Activated T-cell treated with anti-CD3 and anti-CD28 coated beads for 4 hours (primary cell): ENCODE measurements around the gene IGF1R.

Source experiments
- DNase-seq: peaks from one replicate; pipeline ENCODE4 v3.0.0-alpha.2; 2020

Gene IGF1R

DNA sequence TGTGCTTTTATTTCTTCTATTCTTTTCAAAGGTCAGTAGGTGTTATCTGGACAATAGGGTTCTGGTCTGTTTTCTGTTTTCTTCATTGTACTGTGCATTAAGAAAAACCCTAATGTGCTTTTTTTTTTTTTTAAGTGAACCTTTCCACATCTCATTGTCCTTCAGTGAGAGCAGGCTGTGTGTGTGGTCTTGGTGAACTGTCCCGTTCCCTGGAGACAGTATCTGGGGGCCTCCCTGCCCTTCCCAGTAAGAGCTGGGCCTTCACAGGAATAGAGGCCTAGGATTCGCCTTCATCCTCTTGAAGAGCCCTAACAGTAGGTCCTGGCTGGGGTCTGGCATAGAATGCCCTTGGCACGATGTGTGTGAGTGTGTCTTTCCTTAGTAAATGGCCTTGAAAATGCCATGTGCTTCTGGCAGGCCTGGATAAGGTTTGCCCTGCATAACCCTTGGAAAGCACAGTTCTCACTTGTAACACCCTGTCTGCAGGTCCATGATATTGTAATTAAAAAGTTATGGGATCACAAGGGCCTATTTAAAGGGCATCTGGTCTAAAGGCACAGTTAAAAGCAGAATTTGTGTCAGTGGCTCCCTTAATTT lies 81.2 kb downstream of the IGF1R start:
- no peak for DNase-seq

- no peak for DNase-seq
Observed at GRCh38 chr15:98730860-98731711, 82.7 kb downstream of the IGF1R start.

GRCh38 chr15:98731712-98732450 lies 83.5 kb downstream of the IGF1R start:
- no peak for DNase-seq

GRCh38 chr15:98733098-98733497 lies 84.8 kb downstream of the IGF1R start:
- no peak for DNase-seq

DNA sequence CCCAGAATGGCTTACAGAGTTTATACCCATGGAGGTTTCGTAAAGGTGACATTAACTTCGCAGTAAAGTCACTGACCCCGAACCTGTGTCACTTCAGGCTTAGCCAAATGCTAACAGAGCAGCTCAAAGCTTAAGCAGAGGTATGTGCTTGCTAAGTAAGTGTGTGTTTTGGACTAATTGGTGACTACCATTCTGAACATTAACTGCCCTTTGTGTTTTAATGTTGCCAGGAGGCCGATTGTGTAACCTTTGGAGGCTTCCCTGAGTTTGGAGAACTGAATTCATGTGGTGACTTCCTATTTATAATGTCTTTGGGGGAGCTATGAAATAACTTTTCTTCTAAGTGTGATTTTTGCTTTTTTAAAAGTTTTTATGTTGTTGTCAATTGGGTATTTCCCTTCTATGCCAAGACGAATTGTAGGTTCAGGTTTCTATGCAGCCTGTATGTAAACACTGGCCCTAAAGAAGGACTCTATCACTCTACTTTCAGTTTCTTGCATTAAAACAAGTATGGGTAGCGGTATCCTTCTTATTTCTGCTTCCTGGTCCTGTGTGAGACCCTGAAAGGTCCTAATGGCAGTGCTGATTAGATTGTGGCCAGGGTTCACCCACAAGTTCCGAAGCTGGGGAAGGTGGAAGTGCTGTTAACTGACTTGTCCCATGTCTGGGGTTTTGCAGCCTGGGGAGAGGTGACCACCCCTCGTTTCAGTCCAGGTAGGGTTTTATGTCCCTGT lies 86.3 kb downstream of the IGF1R start:
- no peak for DNase-seq

DNA sequence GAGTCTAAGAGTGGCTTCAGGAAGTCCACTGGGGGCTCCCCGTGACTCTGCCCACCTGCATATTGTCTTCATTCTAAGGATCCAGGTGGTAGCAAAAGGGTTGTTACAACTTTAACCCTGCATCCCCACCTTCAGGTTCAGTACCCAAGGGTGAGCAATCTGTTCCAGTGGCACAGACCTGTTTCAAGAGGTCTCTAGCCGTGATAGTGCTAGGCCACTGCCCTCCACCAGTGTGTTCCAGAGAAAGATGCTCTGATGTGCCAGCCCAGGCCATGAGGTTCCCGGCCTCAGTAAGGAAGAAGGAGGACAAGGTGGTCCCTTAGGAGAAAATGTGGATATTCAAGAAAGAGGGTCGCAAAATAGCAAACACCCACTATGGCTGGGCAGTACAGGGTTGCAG lies 87.0 kb downstream of the IGF1R start:
- DNase-seq = no peak

DNA sequence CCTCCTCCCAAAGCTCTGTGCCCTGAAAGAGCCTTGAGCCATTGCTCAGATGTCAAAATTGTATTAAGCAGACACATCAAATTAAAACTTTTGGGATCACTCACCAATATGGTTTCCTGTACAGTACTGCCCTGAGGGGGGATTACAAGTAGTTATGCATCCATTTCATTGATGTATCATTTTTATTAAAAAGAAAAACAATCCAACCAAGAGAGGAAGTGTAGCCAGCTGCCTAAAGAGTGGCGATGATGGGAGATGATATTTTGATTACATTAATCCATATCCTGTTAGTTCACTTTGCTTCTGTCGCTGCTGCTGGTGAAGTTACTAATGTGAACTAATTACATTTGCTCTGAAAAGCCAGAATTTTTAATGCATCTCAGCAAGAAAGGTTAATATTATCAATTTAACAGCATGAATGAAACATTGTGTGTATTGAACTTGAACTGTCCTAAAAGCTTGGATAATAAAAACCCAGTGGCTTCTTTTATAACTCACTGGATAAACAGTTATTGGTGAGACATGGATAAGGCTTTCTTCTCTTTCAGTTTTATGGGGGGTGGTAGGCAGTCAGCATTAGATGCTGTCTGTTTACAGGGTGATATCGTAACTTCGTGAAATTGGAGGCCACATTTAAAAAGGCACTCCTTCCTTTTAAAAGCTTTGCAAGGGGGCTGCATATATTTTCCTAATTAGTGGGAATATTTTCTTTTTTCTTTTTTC lies 87.7 kb downstream of the IGF1R start:
- no peak for DNase-seq

DNA sequence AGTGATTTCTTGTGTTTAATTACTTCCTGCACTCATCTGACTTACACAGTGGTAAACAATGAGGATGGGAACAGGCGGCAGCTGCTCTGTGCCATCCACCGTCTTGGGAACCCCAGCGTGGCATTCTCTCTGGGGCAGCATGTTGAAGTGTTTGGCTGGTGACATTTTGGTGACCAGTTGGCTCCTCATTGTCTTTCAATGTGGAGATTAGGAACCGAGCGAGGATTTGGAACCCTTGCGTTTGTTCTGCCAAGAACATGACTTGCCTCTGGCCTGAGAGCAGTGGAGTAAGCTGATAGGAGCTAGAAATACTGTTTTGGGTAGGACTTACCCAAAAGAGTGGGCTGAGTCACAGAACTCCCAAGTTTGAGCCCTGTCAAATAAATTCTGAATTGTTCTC lies 88.8 kb downstream of the IGF1R start:
- no peak for DNase-seq

DNA sequence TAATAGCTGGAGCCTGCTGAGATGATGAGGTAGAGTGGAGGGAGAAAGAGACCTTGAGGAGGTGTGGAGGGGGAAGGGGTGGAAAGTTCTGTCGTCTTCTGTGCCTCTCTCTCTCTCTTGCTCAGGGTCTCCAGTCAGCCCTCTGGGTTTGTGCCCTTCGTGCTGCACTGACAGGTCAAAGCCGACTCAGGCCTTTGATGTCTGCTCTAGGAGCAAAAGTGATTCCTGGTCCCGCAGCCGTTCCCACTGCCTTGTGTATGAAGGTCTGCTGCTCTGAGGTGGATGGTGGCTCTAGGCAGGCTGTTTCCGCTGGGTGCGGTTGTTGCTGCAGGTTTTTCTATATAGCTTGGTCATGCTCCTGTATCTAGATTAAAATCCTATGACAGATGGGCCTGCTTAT lies 89.4 kb downstream of the IGF1R start:
- DNase-seq = no peak

DNA sequence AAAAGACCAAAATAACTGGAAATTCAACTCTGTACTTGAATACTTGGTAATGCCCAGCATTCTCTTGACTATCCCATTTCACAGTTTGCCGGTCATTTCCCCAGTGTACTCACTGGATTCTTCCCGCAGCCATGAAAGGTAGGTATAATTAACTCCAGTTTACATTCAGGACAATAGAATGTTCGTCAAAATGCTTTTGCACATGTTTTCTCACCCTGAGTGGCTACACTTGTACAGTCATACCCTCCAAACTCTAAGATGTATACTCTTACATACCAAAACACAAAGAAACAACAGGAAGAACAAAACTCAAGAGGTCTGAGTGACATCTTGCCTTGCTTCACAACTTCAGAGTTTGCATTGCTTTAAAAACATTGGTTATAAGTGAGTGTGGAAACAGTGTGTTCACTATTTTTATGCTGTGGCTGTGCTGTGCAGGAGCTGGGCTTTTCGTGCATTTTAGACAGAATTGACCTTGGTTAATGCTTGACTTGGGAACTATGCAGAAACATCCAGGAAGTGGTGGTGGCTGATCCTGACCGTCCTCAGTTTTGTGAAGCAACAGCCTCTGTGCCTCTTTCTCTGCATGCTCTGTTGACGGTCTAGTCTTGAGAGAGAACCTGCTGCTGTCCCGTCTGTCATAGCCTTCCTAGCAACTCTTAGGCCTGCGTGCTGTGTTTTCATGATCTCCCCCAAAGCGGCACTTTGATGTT lies 90.5 kb downstream of the IGF1R start:
- DNase-seq = no peak

- DNase-seq = no peak
Observed at GRCh38 chr15:98740295-98740694, 92.0 kb downstream of the IGF1R start.

DNA sequence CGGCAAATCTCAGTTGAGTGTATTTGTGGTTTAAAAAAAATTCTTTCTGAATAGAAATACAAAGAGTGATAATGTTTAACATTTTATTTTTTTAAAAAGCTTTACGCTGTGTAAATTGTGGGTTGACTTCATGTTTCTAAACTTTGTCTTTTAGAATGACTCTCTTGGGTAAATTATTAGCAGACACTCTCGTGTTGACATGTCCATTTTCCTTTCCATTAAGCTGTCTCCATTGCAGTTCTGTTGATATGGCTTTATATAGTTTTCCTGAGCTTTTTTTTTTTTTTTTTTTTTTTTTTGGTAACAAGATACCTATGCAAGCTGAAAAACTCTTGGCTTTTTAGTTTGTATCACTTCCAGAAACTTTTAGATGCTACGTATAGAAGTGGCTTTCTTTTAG lies 92.6 kb downstream of the IGF1R start:
- no peak for DNase-seq

GRCh38 chr15:98743177-98743576 lies 94.8 kb downstream of the IGF1R start:
- no peak for DNase-seq

DNA sequence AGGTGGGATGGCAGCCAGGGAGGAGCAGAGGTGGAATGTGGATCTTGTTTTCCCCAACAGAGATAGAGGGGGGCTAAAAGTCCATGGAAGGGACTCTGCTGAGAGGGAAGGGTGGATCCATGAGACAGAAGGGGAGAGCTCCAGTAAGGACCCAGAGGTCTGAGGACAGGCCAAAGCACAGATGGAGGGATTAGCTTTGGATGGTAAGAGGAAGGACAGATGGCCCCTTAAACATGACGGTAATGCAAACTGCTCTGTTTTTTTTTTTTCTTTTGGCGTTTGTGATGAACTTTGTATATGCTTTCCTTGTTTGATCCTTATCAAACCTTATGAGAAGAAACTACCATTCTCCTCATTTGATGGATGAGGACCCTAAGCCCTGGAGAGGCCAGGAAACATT lies 96.2 kb downstream of the IGF1R start:
- no peak for DNase-seq

DNA sequence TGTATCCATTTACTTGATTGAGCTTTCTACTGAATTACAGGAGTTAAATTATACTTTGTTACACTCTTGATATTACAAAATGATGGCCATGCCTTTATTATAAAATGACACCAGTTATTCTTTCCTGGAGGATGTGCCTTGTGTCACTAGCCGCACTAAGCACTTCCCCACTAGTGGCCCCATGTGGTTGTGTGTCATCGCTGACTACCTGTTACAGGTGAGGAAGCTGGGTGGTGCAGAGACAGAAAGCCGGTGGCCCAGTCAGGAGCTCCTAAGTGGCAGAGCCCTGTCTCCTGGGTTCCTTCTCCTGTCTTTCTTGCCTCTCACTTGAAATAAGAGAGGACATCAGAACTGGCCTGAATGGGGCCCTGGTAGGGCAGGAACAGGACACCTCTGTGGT lies 96.8 kb downstream of the IGF1R start:
- no peak for DNase-seq

GRCh38 chr15:98745650-98746374 lies 97.5 kb downstream of the IGF1R start:
- no peak for DNase-seq

DNA sequence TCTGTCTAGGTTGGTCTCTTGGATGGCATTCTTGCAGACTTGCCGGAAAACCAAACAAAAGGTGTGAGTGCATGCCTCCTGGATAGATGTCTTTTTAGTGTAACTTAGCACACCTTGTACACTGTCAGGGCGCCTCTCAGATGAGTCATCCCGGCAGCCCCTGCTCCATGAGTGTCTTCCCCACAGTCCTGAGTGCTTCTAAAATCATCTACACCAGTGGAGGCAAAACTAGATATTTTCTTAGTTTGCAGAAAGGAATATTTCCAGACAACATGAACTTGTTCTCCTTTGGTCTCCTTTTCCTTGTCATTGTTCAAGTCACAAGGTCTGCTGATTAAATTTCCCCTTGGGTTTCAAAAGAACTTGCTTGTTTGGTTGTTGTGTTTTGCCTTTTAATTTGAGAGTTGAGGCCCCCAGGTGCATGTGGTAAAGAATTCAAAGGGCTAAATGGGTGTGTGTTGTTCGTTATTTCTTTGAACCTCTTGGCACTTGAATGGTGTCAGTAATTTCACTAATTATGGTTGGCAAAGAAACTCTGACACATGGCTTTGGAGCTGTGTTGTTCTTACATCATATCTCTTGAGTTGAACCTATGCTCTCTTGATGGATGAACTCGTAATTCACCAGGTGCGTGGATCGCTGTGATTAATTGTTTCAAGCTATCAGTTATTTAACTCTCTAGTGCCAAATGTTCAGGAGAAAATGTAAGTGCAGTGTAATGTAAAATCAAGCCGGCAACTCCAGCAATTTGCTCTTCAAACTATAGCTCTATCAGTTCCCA lies 98.2 kb downstream of the IGF1R start:
- no peak for DNase-seq

GRCh38 chr15:98751767-98752166 lies 103.4 kb downstream of the IGF1R start:
- no peak for DNase-seq

- no peak for DNase-seq
Observed at GRCh38 chr15:98753726-98754656, 105.7 kb downstream of the IGF1R start.
